ENCODE measurements around the gene QPCT. TPM values are rescaled to one million over a fixed set of nuclear protein-coding genes. Genes with fewer than 3 reads are reported as not detected.

The QPCT gene
- total and polyA plus RNA-seq, 2 experiments from 2014 or later: 0.81 to 2.0 TPM

GRCh38 chr2:37333256-37333655, 11.2 kb upstream of the QPCT start:
- H3K4me3 ChIP-seq: no peak overlapping the region
- no peak overlapping the region for H3K4me2 ChIP-seq
- no peaks in the 10 kb centered on the region for H3K36me3 ChIP-seq (replicated peaks; ENCODE audit: insufficient read depth, low read depth)
- no peaks in the 10 kb centered on the region for H3K79me2 ChIP-seq
- H3K27ac ChIP-seq: no peak overlapping the region
- no peak overlapping the region for H2AFZ ChIP-seq
- no peak for TF ChIP-seq EZH2 (IDR thresholded peaks at IDR 0.05; ENCODE audit: borderline replicate concordance)
- TF ChIP-seq EZH2phosphoT487 (IDR thresholded peaks at IDR 0.05; ENCODE audit: low read depth, severe bottlenecking, unreplicated experiment): no peak
- TF ChIP-seq CTCF (IDR thresholded peaks at IDR 0.05; ENCODE audit: poor library complexity): no peak
- 97% methylated on average over 2 of the region's 2 CpGs for WGBS (ENCODE audit: low lambda C conversion rate, missing lambda C conversion rate)
- no peaks in the 10 kb centered on the region for H3K4me1 ChIP-seq (ENCODE audit: insufficient read depth)
- no peak for DNase-seq (ENCODE audit: low spot score)
- no peaks in the 10 kb centered on the region for H3K9me2 ChIP-seq (replicated peaks; ENCODE audit: insufficient read depth)
- H3K27me3 ChIP-seq: no peaks in the 10 kb centered on the region
- no peaks in the 10 kb centered on the region for H4K20me1 ChIP-seq (ENCODE audit: insufficient read depth, poor library complexity, severe bottlenecking)
- no peaks in the 10 kb centered on the region for H3K9me3 ChIP-seq (ENCODE audit: low read depth)

- H4K20me1 ChIP-seq (ENCODE audit: insufficient read depth, poor library complexity, severe bottlenecking): no peaks in the 10 kb centered on the region
- no peaks in the 10 kb centered on the region for H3K4me1 ChIP-seq (ENCODE audit: insufficient read depth)
- no peak overlapping the region for H3K4me3 ChIP-seq
- H3K9me3 ChIP-seq (ENCODE audit: low read depth): no peaks in the 10 kb centered on the region
- WGBS (ENCODE audit: low lambda C conversion rate, missing lambda C conversion rate): 82% methylated on average over 2 of the region's 2 CpGs
- no peak overlapping the region for H2AFZ ChIP-seq
- no peaks in the 10 kb centered on the region for H3K79me2 ChIP-seq
- H3K36me3 ChIP-seq (replicated peaks; ENCODE audit: insufficient read depth, low read depth): no peaks in the 10 kb centered on the region
- DNase-seq (ENCODE audit: low spot score): no peak
- no peak overlapping the region for H3K4me2 ChIP-seq
- H3K9me2 ChIP-seq (replicated peaks; ENCODE audit: insufficient read depth): no peaks in the 10 kb centered on the region
- TF ChIP-seq CTCF (IDR thresholded peaks at IDR 0.05; ENCODE audit: poor library complexity): no peak
- no peak for TF ChIP-seq EZH2phosphoT487 (IDR thresholded peaks at IDR 0.05; ENCODE audit: low read depth, severe bottlenecking, unreplicated experiment)
- no peak for TF ChIP-seq EZH2 (IDR thresholded peaks at IDR 0.05; ENCODE audit: borderline replicate concordance)
- no peak overlapping the region for H3K27ac ChIP-seq
- no peaks in the 10 kb centered on the region for H3K27me3 ChIP-seq
Observed at GRCh38 chr2:37335604-37336003, 8.8 kb upstream of the QPCT start.

GRCh38 chr2:37337620-37338280, 6.7 kb upstream of the QPCT start:
- Histone ChIP-seq H3K36me3 (replicated peaks; ENCODE audit: insufficient read depth, low read depth) (no peaks in the 10 kb centered on the region), H3K4me3 (no peak overlapping the region), H3K27me3 (no peaks in the 10 kb centered on the region), H3K4me2 (no peak overlapping the region), H2AFZ (no peak overlapping the region), H3K27ac (no peak overlapping the region), H4K20me1 (ENCODE audit: insufficient read depth, poor library complexity, severe bottlenecking) (no peaks in the 10 kb centered on the region), H3K9me3 (ENCODE audit: low read depth) (no peaks in the 10 kb centered on the region), H3K9me2 (replicated peaks; ENCODE audit: insufficient read depth) (no peaks in the 10 kb centered on the region), H3K4me1 (ENCODE audit: insufficient read depth) (no peaks in the 10 kb centered on the region), H3K79me2 (no peaks in the 10 kb centered on the region)
- no peak for DNase-seq (ENCODE audit: low spot score)
- TF ChIP-seq EZH2phosphoT487 (IDR thresholded peaks at IDR 0.05; ENCODE audit: low read depth, severe bottlenecking, unreplicated experiment) (no peak), CTCF (IDR thresholded peaks at IDR 0.05; ENCODE audit: poor library complexity) (no peak), EZH2 (IDR thresholded peaks at IDR 0.05; ENCODE audit: borderline replicate concordance) (no peak)
- WGBS (ENCODE audit: low lambda C conversion rate, missing lambda C conversion rate): 59% methylated on average over 7 of the region's 7 CpGs

All from hepatocyte (in vitro differentiated cells).